ENCODE data around the gene SNX1.
"Not testable (repeated sequence)": the region's sequence is repeated elsewhere in the genome, so short reads cannot be mapped to it uniquely, and the experiment has no call there.

Gene SNX1

GRCh38 chr15:64072812-64073211, 23.0 kb upstream of the SNX1 start:
- no peak for DNase-seq (ENCODE audit: low read depth in 2 of 2)

GRCh38 chr15:64073496-64073895, 22.3 kb upstream of the SNX1 start:
- DNase-seq (ENCODE audit: low read depth in 2 of 2): not testable (repeated sequence)

- no peak for DNase-seq (ENCODE audit: low read depth in 2 of 2)
Observed at GRCh38 chr15:64082757-64083156, 13.0 kb upstream of the SNX1 start.

GRCh38 chr15:64089543-64090280, 6.1 kb upstream of the SNX1 start:
- DNase-seq (ENCODE audit: low read depth in 2 of 2): no peak

- DNase-seq (ENCODE audit: low read depth in 2 of 2): no peak
Observed at GRCh38 chr15:64090527-64090926, 5.3 kb upstream of the SNX1 start.

- no peak for DNase-seq (ENCODE audit: low read depth in 2 of 2)
Observed at GRCh38 chr15:64092075-64092820, 3.5 kb upstream of the SNX1 start.

GRCh38 chr15:64092864-64093626, 2.7 kb upstream of the SNX1 start:
- no peak for DNase-seq (ENCODE audit: low read depth in 2 of 2)

- peak; percentile 97 for DNase-seq (ENCODE audit: low read depth in 2 of 2)
Observed at GRCh38 chr15:64093627-64094417, 2.0 kb upstream of the SNX1 start, which contains the start of gene CIAO2A. Gene CIAO2A, minus strand, starts transcription at chr15:64093838. Its CDS starts 70 bp downstream, at chr15:64093768.

GRCh38 chr15:64095431-64095794, 369 bp upstream of the SNX1 start:
- no peak for DNase-seq (ENCODE audit: low read depth in 2 of 2)

- no peak for DNase-seq (ENCODE audit: low read depth in 2 of 2)
Observed at GRCh38 chr15:64096668-64097384, 1.0 kb downstream of the SNX1 start.

- no peak for DNase-seq (ENCODE audit: low read depth in 2 of 2)
Observed at GRCh38 chr15:64099379-64099778, 3.6 kb downstream of the SNX1 start.

GRCh38 chr15:64100958-64101357, 5.2 kb downstream of the SNX1 start:
- no peak for DNase-seq (ENCODE audit: low read depth in 2 of 2)

GRCh38 chr15:64102497-64102896, 6.7 kb downstream of the SNX1 start:
- no peak for DNase-seq (ENCODE audit: low read depth in 2 of 2)

GRCh38 chr15:64105113-64105704, 9.4 kb downstream of the SNX1 start:
- DNase-seq (ENCODE audit: low read depth in 2 of 2): no peak

GRCh38 chr15:64107337-64107736, 11.6 kb downstream of the SNX1 start:
- DNase-seq (ENCODE audit: low read depth in 2 of 2): no peak

- DNase-seq (ENCODE audit: low read depth in 2 of 2): not testable (repeated sequence)
Observed at GRCh38 chr15:64110108-64110701, 14.4 kb downstream of the SNX1 start.

GRCh38 chr15:64110950-64111678, 15.3 kb downstream of the SNX1 start:
- no peak for DNase-seq (ENCODE audit: low read depth in 2 of 2)

GRCh38 chr15:64111679-64112050, 15.9 kb downstream of the SNX1 start:
- no peak for DNase-seq (ENCODE audit: low read depth in 2 of 2)

- no peak for DNase-seq (ENCODE audit: low read depth in 2 of 2)
Observed at GRCh38 chr15:64112073-64112772, 16.4 kb downstream of the SNX1 start.
